GM21529 (cell line): ENCODE results near the gene ASMT.
"Not testable (repeated sequence)": the region's sequence is repeated elsewhere in the genome, so short reads cannot be mapped to it uniquely, and the experiment has no call there.

Experiments
- ATAC-seq: cut with Tn5 transposase; IDR thresholded peaks from one replicate; pipeline ENCODE4 v1.9.1; 2021; ENCODE audit not compliant: unreplicated experiment

The ASMT gene

DNA sequence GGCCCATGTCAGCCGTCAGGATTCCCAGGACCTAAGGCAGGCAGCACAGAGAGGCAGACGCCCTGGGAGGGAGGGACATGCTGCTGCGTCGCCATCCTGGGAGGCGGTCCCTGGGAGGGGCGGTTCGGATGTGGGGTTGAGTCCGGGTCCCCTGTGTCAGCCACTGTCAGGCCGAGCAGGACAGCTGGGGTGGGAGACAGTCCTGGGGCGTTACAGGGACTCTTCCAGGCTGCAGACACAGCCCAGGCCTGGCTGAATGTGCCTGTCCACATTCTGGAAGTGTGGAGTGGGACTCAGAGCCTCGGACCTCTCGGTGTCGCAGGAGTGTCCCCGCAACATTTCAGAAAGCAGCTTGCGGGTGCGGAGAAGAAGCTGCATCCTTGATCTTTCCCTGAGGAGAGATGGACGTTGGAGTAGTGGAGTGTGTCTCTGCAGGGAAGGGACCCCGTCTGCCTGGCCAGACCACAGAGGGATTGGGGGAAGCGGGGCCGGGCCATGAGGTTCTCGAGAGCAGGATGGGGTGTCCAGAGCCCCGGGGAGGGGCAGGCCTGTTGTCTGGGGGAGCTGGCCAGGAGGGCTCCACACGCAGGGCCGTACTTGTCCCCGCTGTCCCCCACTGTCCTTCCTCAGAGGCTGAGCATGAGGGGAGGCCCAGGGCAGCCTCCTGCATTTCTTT is 17.4 kb upstream of the ASMT start:
- ATAC-seq: no peak

DNA sequence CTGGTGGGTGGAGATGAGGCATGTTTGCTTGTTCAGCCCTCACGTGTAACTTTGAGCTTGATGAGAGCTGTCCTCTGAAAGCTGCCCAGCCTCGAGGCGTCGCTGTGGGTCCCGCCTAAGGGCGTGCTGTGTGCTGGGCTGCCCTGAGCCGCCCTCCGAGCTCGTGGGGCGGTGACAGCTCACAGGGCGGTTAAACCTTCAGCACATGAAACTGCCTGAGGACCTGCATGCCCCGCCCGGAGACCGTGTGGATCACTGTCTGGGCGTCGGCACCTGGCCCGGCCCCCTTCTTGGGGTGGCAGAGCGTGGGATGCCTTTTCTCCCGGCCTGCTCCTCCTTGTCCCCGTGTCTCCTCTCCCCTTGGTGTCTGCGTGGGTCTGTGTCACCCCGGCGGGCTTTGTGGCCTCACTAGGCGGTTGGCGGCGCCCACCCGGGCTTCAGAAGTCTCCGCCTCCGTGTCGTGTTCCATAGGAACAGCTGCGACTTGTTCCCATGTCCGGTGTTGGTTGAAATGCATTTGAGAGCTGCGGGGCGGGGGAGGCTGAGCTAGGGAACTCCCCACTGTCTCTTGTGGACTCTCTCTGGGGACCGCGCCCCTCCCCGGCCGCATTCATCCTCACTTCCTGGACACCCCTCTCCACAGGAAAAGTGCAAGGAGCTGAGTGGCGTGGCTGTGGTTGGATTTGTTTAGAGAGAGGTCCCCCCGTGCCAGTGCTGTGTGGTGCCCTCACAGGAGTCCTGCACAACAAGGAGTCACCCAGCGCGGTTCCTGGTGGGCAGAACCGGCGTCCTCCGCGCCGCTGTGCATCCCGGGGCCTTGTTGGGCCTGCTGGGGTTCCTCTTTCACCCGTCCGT is 16.6 kb upstream of the ASMT start:
- no peak for ATAC-seq

DNA sequence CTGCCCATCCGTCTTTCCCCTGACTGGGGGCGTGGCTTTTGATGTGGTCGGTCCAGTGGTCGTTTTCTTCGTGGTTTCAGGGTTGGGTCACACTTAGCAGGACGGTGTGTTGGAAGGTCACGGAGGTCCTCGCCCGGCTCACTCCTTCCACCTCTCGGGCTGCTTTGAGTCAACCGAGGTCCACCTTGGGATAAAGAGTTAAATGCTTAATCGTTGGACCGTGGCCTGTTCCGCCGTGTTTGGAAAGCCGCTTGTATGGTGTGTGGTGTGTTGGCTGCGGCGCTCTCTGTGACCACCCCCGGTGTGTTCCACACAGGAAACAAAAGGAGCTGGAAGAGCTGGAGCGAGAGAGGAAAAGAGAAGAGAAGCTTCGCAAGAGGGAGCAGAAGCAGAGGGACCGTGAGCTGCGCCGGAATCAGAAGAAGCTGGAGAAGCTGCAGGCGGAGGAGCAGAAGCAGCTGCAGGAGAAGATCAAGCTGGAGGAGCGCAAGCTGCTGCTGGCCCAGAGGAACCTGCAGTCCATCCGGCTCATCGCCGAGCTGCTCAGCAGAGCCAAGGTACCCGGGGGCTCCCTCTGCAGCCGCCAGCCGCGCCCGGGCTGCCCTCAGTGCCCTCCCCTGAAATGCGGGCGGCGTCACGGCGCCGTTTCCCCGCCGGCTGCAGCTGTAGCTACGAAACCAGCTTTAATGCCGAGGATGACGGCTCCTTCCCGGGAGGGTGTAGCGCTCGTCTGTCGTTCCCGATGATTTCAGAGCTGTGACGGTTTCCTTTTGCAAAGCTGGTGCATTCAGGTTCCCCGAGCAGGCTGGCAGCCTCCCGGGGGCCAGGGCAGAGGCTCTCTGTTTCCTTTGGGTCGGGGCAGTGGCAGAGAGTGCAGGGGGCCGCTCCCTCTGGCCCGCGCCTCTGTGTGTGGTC is 15.7 kb upstream of the ASMT start:
- no peak for ATAC-seq

DNA sequence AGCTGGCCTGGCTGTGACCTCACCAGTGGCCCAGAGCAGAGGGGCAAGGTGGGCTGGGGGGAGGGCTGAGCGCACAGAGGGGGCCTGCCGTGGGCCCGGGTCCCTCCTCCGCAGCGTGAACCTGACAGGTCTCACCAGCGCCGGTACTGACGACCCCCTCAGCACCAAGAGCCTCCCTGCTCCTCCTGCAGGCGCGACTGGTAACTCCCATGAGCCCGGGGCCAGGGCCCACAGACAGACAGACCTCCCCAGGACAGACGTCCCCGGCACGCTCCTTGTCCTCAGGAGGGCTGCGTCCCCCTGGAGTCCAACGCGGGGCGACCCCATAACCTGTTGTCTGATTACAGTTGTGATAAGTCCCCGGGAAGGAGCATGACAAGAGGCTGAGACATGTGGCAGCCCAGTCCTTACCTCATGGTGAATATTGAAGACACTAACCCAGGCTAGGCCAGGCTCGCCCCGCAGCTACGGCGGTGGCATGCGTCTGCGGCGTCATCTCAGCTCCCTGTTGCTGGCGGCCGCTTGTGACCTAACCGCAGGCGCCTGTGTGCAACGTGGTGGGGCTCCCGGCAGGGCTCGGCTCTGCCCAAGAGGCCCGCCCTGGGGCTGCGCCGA is 15.0 kb upstream of the ASMT start:
- no peak for ATAC-seq

DNA sequence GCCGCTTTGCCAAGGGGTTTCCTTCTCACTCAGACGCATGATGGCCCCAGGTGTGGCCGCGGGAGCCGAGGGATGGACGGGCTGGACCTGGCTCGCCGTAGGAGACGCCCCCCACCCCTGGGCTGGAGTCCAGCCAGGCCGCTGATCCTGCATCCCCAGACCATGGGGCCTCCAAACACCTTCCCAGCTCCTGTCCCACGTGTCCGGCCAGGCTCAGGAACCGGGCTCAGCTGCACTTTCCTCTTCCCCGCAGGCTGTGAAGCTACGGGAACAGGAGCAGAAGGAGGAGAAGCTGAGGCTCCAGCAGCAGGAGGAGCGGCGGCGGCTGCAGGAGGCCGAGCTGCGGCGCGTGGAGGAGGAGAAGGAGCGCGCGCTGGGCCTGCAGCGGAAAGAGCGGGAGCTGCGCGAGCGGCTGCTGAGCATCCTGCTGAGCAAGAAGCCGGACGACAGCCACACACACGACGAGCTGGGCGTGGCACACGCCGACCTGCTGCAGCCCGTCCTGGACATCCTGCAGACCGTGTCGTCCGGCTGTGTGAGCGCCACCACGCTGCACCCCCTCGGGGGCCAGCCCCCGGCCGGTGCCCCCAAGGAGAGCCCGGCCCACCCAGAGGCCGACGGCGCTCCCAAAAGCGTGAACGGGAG is 14.3 kb upstream of the ASMT start:
- no peak for ATAC-seq

DNA sequence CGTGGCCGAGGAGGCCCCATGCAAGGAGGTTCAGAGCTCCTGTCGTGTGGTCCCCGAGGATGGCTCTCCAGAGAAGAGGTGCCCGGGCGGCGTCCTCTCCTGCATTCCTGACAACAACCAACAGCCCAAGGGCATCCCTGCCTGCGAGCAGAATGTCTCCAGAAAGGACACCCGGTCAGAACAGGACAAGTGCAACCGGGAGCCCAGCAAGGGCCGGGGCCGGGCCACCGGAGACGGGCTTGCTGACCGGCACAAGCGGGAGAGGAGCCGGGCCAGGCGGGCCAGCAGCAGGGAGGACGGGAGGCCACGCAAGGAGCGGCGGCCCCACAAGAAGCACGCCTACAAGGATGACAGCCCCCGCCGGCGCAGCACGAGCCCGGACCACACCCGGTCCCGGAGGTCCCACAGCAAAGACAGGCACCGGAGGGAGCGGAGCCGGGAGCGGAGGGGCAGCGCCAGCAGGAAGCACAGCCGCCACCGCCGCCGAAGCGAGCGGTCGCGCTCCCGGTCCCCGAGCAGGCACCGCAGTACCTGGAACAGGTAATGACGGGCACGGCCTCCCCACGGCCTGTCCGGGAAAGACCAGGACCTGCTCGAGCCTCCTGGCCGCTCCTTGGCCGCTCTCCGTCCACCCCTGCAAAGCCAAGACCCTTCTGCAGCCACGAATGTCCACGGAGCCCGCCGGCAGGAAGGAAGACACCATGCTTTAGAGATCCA is 13.7 kb upstream of the ASMT start:
- no peak for ATAC-seq

DNA sequence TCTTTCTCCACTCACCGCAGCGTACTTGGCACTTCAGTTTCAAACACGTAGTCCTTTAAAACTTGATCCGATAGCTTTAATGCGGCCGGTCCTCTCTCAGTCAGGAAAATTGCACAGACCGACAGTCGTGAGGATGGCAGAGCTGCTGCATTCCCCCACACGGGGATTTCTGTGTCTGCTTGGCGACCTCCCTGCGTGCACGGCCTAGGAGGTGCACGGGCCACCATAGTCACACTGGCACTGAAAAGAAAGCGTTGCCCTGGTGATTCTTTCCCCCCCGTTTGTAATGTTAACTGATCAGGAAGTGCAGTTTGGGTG is 13.1 kb upstream of the ASMT start:
- ATAC-seq: no peak

DNA sequence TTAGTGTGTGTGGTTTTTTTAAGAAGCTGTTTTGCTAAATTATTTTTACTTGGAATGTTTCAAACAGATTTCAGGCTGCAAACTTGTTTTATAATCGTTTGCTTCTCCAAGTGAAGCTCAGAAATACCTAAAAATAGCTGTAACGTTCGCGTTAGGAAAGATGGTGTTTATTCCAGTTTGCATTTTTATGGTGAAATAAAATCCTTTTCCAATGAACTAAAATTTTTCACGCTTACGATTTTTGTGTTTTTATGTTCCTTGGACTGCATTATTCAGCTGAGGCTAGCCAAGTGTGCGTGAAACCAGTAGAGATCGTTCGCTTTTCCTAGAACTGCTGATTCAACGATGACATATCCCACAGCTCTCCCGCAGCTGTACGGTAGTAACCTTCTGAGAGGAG is 12.6 kb upstream of the ASMT start:
- ATAC-seq: no peak

DNA sequence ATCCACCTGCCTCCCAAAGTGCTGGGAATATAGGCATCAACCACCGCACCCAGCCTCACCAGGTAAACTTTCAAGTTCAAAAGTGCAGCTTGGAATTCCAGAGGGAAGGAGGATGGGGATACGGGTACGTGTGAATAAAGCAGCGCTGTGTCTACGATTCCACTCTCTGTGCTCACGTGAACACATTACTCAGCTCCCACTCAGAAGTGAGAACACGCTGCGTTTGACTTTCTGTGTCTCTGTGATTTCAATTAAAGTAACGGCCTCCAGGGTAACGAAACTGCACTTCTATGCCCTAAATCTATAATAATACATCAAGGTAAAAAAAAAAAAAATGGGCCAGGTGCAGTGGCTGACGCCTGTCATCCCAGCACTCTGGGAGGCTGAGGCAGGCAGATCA is 8.4 kb upstream of the ASMT start:
- no peak for ATAC-seq

DNA sequence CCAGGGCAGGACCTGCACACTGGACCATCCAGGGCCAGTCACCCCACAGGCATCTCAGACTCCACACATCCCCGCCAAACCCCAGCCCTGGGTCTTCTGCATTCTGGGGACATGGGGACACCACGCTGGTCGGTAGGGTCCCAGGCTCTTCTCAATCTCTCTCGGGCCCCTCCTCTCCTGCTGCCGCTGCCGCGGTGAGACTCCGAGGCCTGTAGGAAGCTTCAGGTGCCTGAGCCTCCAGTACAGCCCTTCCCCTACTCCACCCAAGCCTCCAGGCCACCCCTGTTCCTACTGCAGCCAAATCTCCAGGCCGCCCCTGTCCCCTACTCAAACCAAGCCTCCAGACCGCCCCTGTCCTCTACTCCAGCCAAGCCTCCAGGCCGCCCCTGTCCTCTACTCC is 5.5 kb upstream of the ASMT start:
- no peak for ATAC-seq

DNA sequence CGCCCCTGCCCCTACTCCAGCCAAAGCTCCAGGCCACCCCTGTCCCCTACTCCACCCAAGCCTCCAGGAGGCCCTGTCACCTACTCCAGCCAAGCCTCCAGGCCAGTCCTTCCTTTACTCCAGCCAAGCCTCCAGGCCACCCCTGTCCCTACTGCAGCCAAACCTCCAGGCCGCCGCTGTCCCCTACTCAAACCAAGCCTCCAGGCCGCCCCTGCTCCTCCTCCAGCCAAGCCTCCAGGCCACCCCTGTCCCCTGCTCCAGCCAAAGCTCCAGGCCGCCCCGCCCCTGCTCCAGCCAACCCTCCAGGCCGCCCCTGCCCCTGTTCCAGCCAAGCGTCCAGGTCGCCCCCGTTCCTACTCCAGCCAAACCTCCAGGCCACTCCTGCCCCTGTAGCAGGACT is 5.1 kb upstream of the ASMT start:
- ATAC-seq: no peak

DNA sequence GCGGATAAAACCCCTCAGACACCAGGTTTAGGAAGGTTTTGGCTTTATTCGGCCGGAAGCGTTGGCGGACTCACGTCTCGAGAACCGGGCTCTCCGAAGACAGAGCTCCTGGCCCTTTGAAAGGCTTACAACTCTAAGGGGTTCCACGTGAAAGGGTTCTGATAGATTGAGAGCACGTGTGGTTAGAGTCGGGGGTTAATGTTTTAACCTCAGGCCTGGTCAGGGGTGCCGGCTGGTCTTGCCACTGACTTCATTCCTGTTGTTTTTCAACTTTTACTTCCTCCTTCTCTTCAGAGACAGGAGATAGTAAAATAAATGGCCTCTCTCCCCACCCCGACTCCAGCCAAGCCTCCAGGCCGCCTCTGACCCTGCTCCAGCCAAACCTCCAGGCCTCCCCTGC is 4.7 kb upstream of the ASMT start:
- no peak for ATAC-seq

DNA sequence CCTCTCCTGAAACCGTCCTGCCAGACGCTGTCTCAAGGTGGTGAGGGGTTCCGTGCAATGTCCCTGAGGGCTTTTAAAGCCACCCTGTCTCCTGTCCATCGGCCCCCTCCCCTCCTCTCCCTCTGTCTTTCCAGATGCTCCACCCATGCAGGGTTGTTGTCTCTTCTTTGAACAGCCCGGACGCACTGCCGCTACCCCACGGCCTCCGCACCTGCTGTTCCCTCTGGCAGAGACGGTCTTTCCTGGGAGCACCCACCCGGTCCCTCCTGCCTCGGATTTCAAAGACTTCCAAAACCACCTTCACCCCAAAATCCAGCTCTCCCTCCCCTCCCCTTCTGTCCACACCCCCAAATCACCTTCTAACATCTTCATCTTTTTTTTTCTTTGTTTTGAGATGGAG is 4.1 kb upstream of the ASMT start:
- no peak for ATAC-seq

DNA sequence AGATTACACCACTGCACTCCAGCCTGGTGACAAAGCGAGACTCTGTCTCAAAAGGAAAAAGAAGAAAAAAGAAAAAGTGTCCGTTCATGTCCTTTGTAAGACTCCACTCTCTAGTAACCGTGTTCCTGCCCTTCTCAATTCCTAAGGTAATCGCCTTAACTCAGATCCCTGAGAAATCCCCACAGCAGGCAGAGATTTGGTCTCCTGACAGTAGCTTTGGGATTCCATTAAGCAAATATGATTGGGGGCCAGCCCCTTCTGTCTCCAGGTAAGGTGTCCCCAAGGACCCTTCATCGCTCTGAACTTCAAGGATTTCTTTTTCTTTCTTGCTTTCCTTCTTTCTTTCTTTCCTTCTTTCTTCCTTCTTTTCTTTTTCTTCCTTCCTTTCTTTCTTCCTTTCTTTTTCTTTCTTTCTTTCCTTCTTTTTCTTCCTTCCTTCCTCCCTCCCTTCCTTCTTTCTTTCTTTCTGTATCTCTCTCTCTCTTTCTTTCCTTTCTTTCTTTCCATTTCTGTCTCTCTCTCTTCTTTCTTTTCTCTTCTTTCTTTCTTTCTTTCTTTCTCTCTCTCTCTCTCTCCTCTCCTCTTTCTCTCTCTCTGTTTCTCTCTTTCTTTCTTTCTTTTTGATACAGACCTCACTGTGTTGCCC is 2.1 kb upstream of the ASMT start:
- ATAC-seq: no peak

DNA sequence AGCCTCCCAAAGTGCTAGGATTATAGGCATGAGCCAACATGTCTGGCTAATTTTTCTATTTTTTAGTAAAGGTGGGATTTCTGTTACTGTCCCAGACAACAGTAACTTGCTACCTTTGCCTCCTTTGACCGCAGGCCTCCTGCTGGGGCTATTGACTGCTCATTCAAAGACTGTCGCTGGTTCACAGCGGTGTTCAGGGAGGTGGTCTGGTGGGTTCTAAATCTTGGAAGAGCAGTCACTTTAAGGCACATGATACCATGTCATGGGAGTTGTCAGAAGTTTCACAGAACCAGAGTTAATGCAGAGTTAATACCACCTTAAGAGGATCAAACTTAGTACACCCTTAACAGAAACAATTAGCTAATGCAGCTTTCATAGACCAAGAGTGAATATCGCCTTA is 3.8 kb downstream of the ASMT start:
- no peak for ATAC-seq

DNA sequence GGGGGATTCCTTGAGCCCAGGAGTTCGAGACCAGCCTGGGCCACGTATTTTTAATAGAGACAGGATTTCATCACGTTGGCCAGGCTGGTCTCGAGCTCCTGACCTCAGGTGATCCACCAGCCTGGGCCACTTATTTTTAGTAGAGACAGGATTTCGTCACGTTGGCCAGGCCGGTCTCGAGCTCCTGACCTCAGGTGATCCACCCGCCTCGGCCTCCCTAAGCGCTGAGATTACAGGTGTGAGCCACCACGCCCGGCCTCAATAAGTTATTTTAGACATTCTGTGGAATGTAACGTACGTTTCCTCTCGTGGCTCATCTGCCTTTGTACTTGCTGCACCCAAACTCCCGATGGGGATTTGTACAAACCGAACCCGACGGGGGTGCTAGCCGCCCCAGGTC is 8.8 kb downstream of the ASMT start:
- ATAC-seq: no peak

DNA sequence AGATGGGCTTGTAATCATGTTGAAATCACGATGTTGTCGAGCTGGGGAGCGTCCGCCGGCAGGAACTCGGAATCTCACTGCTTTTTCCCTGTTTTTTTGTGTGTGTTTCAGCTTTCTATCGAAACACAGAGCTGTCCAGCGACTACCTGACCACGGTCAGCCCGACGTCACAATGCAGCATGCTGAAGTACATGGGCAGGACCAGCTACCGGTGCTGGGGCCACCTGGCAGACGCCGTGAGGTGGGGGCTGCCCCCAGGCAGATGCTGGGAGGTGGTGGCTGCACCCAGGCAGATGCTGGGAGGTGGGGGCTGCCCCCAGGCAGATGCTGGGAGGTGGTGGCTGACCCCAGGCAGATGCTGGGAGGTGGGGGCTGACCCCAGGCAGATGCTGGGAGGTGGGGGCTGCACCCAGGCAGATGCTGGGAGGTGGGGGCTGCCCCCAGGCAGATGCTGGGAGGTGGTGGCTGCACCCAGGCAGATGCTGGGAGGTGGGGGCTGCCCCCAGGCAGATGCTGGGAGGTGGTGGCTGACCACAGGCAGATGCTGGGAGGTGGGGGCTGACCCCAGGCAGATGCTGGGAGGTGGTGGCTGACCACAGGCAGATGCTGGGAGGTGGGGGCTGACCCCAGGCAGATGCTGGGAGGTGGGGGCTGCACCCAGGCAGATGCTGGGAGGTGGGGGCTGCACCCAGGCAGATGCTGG is 9.4 kb downstream of the ASMT start:
- not testable (repeated sequence) for ATAC-seq

DNA sequence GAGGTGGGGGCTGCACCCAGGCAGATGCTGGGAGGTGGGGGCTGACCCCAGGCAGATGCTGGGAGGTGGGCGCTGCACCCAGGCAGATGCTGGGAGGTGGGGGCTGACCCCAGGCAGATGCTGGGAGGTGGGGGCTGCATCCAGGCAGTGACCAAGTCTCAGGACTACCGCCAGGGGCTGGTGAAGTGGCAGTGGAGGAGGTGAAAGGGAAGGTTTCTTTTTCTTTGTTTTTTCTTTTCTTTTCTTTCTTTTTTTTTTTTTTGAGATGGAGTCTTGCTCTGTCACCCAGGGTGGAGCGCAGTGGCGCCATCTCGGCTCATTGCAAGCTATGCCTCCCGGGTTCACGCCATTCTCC is 10.0 kb downstream of the ASMT start:
- not testable (repeated sequence) for ATAC-seq

DNA sequence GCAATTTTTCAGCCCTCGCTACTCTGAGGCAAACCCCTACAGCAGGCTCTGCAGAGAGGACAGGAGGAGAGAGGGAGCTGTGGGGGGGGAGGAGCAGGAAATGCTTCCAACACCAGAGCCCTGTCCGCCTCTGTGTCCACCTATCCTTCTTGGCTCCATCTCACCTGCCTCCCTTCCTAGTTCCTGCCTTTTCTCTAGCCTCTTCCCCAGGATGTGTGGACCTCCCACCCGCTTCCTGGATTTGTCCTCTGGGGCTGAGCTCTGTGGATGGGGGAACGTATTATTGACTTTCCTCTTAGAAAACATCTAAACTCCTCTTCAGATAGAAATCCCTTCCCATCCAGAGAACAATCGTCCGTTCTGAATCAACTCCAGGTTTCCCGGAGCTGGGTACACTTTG is 14.4 kb downstream of the ASMT start:
- ATAC-seq: no peak
